GM18498 (cell line): Measurements from ENCODE around the gene RHBDF2.

ENCODE experiments used
- ATAC-seq: cut with Tn5 transposase; IDR thresholded peaks from one replicate; pipeline ENCODE4 v1.9.1; 2021; ENCODE audit warnings: mild to moderate bottlenecking, moderate library complexity; ENCODE audit not compliant: unreplicated experiment

The RHBDF2 gene

DNA sequence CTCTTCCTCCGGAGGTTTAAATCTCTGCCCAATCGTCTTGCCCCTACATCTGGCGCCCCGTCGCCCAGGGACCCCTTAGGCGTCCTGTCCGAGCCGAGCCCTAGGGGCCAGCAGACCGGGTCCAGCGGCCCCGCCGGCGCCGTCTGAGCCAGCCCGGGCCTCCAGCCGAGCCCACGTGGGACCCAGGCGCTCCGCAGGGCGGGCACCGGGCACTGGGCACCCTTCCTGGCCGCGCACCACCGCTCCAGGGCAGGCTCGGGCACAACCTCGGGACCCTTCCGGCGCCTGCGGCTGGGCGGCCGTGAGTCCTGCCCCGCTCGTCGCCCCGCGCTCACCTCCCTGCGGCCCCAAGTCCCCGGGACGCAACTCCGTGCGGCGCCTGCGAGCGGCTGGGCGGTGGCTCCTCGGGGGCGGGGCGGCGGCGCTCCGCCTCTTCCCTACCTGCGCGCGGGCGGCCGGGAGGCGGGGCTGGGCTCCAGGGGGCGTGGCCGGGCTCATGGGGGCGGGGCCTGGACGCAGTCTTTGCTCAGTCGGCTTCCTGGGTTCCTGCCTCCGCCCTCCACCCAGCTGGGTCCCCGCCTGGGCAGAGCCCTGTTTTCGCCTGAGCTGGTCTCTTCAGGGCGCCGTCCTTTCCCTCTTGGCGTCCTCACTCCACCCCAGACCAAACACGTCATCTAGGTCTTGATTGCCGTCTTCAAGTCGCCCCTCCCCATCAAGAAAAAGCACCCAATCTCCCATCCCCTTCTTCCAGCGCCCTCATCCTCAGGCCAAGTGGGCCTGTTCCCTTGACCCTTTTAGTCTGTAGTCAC lies at the start of gene RHBDF2:
TSS of gene RHBDF2 (minus strand) at position 406 of the 809 bp plus-strand sequence. CDS start 19,899 bp downstream, outside the sequence.
- ATAC-seq = peak; percentile 78

DNA sequence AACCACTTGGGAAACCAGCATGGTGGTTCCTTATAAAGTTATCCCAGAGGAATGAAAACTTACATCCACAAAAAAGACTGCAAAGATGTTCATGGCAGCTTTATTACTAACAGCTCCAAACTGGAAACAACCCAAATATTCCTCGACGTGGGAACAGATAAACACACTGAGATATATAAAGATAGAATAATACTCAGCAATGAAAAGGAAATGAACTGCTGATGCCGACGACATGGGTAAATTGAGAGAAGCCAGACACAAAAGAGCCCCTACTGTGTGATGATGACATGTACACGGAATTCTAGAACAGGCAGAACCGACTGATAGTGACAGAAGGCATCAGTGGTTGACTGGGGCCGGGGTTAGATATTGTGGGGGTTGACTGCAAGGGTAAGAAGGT lies 48.3 kb upstream of the RHBDF2 start:
- ATAC-seq = no peak

- ATAC-seq = no peak
Measured at GRCh38 chr17:76549215-76549518, 47.9 kb upstream of the RHBDF2 start.

GRCh38 chr17:76548378-76549214 lies 47.4 kb upstream of the RHBDF2 start:
- ATAC-seq = no peak

GRCh38 chr17:76547642-76548202 lies 46.5 kb upstream of the RHBDF2 start:
- ATAC-seq = no peak

DNA sequence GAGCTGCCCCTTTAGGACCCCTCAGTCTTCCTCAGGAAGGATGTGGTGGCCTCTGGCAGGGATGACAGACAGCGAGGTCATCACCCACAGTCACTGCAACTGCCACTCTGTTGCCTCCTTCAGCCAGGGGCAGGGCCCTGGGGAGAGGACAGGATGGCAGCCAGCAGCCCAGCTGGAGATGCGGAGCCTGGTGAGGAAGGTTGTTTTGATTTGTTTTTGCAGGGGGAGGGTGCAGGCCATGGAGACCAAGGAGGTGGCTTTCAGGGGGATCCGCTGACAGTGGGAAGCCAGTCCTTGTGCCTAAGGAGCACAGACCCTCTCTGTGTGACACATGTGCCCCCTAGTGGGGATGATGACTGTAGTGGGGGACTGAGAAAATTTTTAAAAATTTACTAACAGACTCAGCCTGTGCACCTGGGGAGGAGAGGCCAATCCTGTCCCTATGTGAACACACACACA lies 46.0 kb upstream of the RHBDF2 start:
- ATAC-seq = no peak

GRCh38 chr17:76546556-76547182 lies 45.4 kb upstream of the RHBDF2 start:
- no peak for ATAC-seq

- no peak for ATAC-seq
Measured at GRCh38 chr17:76545918-76546555, 44.8 kb upstream of the RHBDF2 start.

- no peak for ATAC-seq
Measured at GRCh38 chr17:76544546-76545365, 43.5 kb upstream of the RHBDF2 start.

DNA sequence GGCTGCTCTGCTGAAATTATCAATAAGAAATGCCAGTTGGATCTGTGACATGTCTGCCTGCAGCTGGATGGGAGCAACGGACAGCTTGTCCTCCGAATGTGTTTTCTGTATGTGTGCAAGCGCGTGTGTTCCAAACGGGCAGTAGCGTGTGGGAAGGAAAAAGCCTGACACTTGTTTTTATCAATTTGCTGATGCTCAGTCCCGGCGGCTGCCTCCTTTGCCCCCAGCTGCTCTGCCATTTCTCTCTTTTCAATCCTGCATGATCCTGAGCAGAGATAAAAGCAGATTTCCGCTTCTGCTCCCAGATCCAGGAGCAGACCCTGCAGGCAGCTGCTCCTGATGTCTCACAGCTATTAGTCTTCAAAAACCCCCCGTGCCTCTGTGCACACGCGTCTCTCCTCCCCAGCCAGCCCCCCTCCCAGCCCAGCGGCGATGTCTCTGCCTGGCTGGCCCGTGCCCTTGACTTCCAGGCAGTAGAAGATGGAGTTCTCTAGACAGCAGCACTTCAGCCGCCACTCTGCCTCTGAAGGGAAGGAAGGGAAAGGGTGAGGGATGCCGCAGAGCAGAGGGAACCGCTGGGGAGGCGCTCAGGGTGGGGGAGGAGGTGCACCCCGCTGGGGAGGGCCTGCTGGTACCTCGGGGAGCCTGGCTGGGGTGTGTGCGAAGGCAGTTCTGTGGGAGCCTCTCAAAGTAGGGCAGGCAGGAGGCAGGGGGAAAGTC lies 42.8 kb upstream of the RHBDF2 start:
- no peak for ATAC-seq

DNA sequence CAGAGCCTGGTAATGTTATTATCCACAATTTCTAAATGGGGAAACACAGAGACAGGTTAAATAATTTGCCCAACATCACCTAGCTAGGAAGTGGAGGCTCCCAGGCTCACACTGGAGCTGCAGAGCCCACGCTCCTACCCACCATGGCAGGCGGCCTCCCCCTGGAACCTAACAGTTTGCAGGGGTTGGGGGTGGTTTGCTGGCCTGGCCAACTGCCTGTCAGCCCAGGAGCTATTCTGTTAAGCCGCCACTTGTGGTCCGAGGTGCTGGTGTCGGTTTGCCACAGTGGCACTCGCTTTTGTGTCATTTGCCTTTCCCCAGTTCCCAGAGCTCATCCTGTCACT lies 42.2 kb upstream of the RHBDF2 start:
- ATAC-seq = no peak

GRCh38 chr17:76542984-76543383 lies 41.8 kb upstream of the RHBDF2 start:
- ATAC-seq = no peak

DNA sequence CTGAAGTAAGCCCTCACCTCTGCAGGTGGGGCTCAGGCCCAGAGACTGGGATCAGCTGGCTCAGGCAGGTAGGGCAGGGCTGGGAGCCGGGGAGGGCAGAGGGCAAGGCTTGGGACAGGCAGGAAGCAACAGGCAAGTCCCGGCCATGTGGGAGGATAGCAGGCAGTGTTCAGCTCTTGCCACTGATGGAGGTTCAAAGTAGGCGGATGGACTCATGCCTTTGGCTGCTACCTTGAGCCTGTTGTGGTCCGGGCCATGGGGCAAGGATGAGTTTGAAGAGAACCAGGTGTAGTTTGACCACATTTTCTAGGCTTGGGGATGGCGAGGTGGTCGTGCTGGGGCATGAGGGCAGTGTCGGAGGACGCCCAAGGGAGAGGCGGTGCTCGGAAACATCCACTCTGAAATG lies 41.3 kb upstream of the RHBDF2 start:
- no peak for ATAC-seq

DNA sequence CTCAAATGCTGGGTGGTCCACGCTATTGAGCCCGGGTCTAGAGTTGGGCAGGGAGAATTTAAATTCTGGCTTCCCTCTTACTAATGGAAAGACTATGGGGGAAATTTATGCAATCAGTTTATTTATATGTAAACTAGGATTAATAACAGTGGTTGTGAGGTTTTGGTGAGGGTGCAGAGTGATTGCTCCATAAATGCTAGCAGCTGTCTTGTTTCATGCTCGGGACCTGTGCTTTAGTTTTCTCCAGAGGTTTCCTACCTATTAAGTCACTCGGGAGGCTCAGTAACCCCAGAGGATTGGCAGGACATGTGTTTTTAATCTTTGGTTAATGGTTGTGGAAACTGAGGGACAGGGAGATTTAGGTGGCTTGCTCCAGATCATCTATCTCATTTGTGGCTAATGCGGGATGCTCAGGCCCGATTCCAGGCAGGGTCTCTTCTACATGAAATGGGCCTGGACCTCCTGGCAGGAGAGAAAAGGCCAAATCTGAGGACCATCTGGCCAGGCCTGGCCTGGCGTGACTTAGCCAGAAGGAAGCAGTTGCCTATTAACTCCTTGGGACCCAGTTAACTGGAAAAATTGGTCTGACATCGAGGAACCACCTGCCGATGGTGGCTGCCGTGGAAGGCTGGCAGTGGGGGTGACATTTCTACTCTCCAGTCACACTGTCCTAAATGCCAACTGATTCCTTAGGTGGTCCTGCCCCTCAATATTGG lies 40.7 kb upstream of the RHBDF2 start:
- no peak for ATAC-seq

DNA sequence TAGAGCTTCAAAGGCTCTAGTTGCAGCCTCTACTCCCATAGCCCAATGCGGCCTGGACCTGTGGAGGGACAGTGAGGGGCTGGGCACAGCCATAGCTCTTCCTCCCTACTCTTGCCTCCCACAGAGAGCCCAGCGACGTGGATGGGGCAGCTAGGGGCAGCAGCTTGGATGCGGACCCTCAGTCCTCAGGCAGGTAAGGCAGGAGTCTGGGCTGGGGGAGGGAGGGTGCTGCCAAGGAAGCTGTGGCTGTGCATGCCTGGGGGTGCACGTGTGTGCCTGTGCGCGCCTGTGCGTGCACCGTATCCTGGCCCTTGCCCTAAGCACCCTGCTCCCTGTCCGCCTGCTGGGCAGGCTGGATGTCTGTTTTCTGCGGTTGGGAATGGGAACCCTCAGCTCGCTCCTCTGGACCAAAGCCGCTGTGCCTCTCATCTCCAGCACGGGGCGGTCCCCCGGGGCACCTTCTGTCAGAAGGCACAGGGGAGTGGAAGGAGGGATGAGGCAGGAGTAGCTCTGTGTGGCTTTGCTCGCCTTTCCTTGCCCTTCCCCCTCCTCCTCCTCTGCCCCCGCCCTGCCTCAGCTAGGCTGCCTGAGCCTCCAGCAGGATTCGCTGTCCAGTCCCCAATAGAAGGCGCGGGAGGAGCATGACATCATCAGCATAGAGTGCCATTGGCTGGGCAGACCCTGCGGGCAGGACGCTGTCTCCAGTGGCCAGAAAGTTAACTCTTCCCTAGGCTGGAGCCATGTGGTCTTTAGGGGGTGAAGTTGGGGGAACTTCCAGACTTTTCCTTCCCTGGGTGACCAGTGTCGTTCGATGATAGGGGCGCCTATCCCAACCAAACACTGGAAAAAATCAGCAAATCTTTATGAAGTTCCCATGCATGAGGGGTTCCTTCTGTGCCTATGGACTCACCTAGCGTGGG lies 39.4 kb upstream of the RHBDF2 start:
- no peak for ATAC-seq

DNA sequence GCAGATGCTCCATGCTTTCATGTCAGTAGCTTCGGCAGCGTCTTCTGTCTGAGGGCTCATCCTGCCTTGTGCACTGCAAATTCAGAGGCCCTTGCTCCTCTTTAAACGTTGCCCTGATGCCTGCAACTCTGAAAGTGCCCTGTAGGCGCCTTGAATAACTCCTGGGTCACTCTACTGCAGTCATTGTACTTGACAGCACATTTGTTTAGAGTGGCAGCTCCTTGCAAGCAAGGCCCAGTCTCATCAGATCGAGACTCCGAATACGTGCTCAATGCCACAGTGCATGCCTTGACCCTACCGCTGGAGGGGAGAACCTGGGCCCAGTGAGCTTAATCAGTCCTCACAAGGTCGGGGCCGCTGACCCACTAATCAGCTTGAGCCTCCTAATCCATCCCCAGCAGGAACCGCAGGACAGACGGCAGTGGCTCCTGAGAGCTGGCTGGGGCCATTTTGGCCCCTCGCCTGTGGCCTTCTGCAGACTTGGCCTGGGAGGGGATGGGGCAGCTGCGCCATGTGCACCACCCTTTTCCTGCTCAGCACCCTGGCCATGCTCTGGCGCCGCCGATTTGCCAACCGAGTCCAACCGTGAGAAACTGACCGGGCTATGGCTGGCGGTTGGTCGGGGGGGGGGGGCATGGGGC lies 38.5 kb upstream of the RHBDF2 start, which contains the start of gene PRCD:
TSS of gene PRCD (plus strand) at position 414 of the 641 bp plus-strand sequence. CDS start at position 512, 98 bp downstream.
- ATAC-seq = no peak

GRCh38 chr17:76538941-76539570 lies 37.8 kb upstream of the RHBDF2 start:
- ATAC-seq = no peak
